ENCODE data around the gene SLC5A1.

The SLC5A1 gene

GRCh38 chr22:32052244-32052643, 9.2 kb downstream of the SLC5A1 start:
- no peak for DNase-seq

GRCh38 chr22:32052936-32053791, 10.1 kb downstream of the SLC5A1 start:
- no peak for DNase-seq

GRCh38 chr22:32055069-32055468, 12.0 kb downstream of the SLC5A1 start:
- DNase-seq, result no peak

- DNase-seq, result no peak
Observed at GRCh38 chr22:32058656-32059260, 15.7 kb downstream of the SLC5A1 start.

GRCh38 chr22:32059426-32059825, 16.4 kb downstream of the SLC5A1 start:
- no peak for DNase-seq

- no peak for DNase-seq
Observed at GRCh38 chr22:32063701-32064100, 20.6 kb downstream of the SLC5A1 start.

GRCh38 chr22:32066820-32067219, 23.8 kb downstream of the SLC5A1 start:
- DNase-seq, result no peak

- no peak for DNase-seq
Observed at GRCh38 chr22:32067613-32068012, 24.6 kb downstream of the SLC5A1 start.

GRCh38 chr22:32069579-32070372, 26.7 kb downstream of the SLC5A1 start:
- DNase-seq, result no peak

- DNase-seq, result no peak
Observed at GRCh38 chr22:32073262-32073661, 30.2 kb downstream of the SLC5A1 start.

GRCh38 chr22:32073823-32074380, 30.8 kb downstream of the SLC5A1 start:
- DNase-seq, result no peak

- DNase-seq, result no peak
Observed at GRCh38 chr22:32075997-32076760, 33.1 kb downstream of the SLC5A1 start.

- DNase-seq, result no peak
Observed at GRCh38 chr22:32076761-32077084, 33.7 kb downstream of the SLC5A1 start.

GRCh38 chr22:32077151-32077550, 34.1 kb downstream of the SLC5A1 start:
- no peak for DNase-seq

- no peak for DNase-seq
Observed at GRCh38 chr22:32079130-32080089, 36.3 kb downstream of the SLC5A1 start.

- DNase-seq, result peak; percentile 24 to 36
Observed at GRCh38 chr22:32080904-32081303, 37.8 kb downstream of the SLC5A1 start.

- DNase-seq, result no peak
Observed at GRCh38 chr22:32082331-32082730, 39.3 kb downstream of the SLC5A1 start.

GRCh38 chr22:32083000-32083399, 39.9 kb downstream of the SLC5A1 start:
- DNase-seq, result no peak

- DNase-seq, result no peak
Observed at GRCh38 chr22:32083814-32084213, 40.8 kb downstream of the SLC5A1 start.

- DNase-seq, result no peak
Observed at GRCh38 chr22:32088084-32088483, 45.0 kb downstream of the SLC5A1 start.

- DNase-seq, result no peak
Observed at GRCh38 chr22:32097018-32097417, 54.0 kb downstream of the SLC5A1 start.

All from CD4-positive, alpha-beta T cell treated with Interleukin-1 beta for 1 hour (primary cell).